A375 (cell line): ENCODE results near the gene TMEM236. TPM values are rescaled to one million over a fixed set of nuclear protein-coding genes. Genes with fewer than 3 reads are reported as not detected.

Experiments
- small RNA-seq: library from RNA; depleted of rRNA; stranded (forward); fragments of <200 nt; gene quantifications from one replicate; pipeline ENCODE3, GENCODE V24; 2014
- total RNA-seq: library from RNA; depleted of rRNA; stranded (reverse); fragments of >200 nt; shearing (Covaris generic); gene quantifications from 2 replicates; pipeline ENCODE4 v1.2.3, GENCODE V29; 2014; rRNA removed

The TMEM236 gene, protein sequence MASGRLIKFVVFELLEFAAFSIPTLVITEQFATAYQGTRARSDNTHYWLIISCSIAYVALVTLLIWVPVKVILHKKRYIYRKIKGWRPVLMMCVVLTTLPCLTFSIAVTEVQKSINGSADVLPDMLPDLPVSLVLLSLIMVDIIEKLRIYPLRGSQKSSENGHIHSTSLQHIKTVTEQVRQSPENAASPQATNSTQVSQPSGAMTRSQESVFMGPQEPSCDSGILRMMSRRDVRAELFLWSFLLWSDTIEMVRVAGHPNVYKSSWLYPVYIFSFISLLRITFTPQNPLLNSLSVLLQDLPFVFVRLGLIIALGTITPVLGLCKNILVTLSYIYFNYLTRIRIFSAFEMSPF
- total RNA-seq, result not detected in 2 replicates

DNA sequence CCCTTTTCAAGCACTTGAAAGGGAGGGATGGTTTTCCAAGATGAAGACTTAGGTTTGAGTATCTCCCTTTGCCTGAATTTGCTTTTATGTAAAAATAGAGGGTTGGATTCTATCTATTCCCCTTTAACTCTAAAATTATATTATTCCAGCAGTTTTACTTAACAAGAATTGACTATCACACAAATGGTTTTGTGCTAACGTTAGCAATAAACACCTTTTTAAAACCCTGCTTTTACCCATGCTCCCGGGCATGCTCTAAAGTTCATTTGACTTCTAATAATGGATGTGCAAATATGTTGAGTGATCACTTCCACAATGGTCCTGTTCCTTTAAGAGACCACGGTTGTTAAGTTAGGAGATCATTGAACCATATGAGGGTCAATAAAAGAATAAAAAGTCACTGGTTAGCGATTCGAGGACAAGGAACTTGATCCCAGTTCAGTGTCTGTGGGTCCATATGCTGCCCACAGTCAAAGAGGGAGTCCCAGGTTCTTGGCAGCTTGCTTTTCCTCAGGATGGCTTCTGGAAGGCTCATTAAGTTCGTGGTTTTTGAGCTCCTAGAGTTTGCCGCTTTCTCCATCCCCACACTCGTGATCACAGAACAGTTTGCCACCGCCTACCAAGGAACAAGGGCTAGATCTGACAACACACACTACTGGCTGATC, at the start of gene TMEM236:
TMEM236 (plus strand) TSS at position 421 of the 665 bp plus-strand sequence; CDS start at position 516, 95 bp downstream.

GRCh38 chr10:17808971-17809841, 57.2 kb downstream of the TMEM236 start, which contains the start of gene MRC1:
TSS of gene MRC1 (plus strand) at chr10:17809348. CDS start at chr10:17809466, 118 bp downstream.

Small RNA genes lying within 50 kb of the gene (small RNA-seq; reads per million reads assigned to genes)
- gene MIR511, result not detected

Other genes starting within 250 kb of the TMEM236 start
- gene HACD1, start 134.8 kb upstream of the TMEM236 start, total RNA-seq, result 17.4 and 22.0 TPM in 2 replicates
- 8.3 and 11.4 TPM in 2 replicates for gene STAM, start 108.0 kb upstream of the TMEM236 start, total RNA-seq
- gene MRC1, start 57.1 kb downstream of the TMEM236 start, total RNA-seq, result not detected in 2 replicates
- gene SLC39A12, start 199.7 kb downstream of the TMEM236 start, total RNA-seq, result not detected in 2 replicates